Measurements from ENCODE around the gene CCIN. TPM values are rescaled to one million over a fixed set of nuclear protein-coding genes. Genes with fewer than 3 reads are reported as not detected.

The CCIN gene
- total RNA-seq, 1 experiment from 2014 or later, result 0.20 TPM

GRCh38 chr9:36174271-36174670, 5.1 kb downstream of the CCIN start:
- Histone ChIP-seq H3K27ac (ENCODE audit: low read depth, low read length) (no peak overlapping the region), H2AFZ (ENCODE audit: low read depth, low read length, poor library complexity, severe bottlenecking) (no peak overlapping the region), H3K27me3 (ENCODE audit: insufficient read depth, low read length) (no peaks in the 10 kb centered on the region), H3K9me3 (ENCODE audit: control insufficient read depth in 1 of 2, insufficient read depth in 1 of 2, low read depth in 1 of 2, low read length in 2 of 2) (no peaks in the 10 kb centered on the region), H3K36me3 (ENCODE audit: control insufficient read depth in 1 of 2, insufficient read depth in 2 of 2, low read length in 2 of 2) (no peaks in the 10 kb centered on the region), H3K4me3 (replicated peaks in 1 of 2; ENCODE audit: low read depth in 1 of 2, low read length in 2 of 2) (no peak overlapping the region), H3K4me1 (ENCODE audit: control insufficient read depth in 1 of 2, insufficient read depth in 2 of 2, low read length in 2 of 2) (no peaks in the 10 kb centered on the region), H4K20me1 (ENCODE audit: insufficient read depth) (no peaks in the 10 kb centered on the region), H3K4me2 (ENCODE audit: low read length) (no peak overlapping the region), H3K79me2 (ENCODE audit: insufficient read depth, low read length) (no peaks in the 10 kb centered on the region), H3K9ac (ENCODE audit: low read length) (no peak overlapping the region), H3K9me2 (ENCODE audit: insufficient read depth) (no peaks in the 10 kb centered on the region)
- intact Hi-C loops (cut with micrococcal nuclease), result no loop called here
- no TSS peak for BruUV-seq (replicated peaks)
- CTCF ChIA-PET, result no interaction called here
- DNase-seq (ENCODE audit: low read depth, low spot score) (no peak), ATAC-seq (no peak)
- RAD21 ChIA-PET (ENCODE audit: low non-redundant PET in 1 of 2, low total read pairs in 2 of 2, uncharacterized antibody in 2 of 2, unreplicated experiment in 2 of 2), result no interaction called here
- POLR2A ChIA-PET, result interaction anchor here (1.5 kb wide), 1 partner anchor 16 kb away, joined by 4 read pairs; the partner anchor contains the start of gene CLTA
- TF ChIP-seq TCF7L2 (IDR thresholded peaks at IDR 0.05; ENCODE audit: borderline replicate concordance, extremely low read depth, insufficient read depth, insufficient read length) (no peak), ELF1 (IDR thresholded peaks at IDR 0.05; ENCODE audit: borderline replicate concordance, low read depth) (no peak), YY1 (IDR thresholded peaks at IDR 0.05; ENCODE audit: extremely low read depth, insufficient replicate concordance, low read depth, low read length) (no peak), CEBPB (IDR thresholded peaks at IDR 0.05; ENCODE audit: low read depth) (no peak), ZFX (IDR thresholded peaks at IDR 0.05) (no peak), RAD21 (IDR thresholded peaks at IDR 0.05; ENCODE audit: low read depth) (no peak), CBX3 (IDR thresholded peaks at IDR 0.05; ENCODE audit: low read depth) (no peak), ZBTB33 (IDR thresholded peaks at IDR 0.05; ENCODE audit: extremely low read depth, insufficient replicate concordance, low read length) (no peak), EZH2 (IDR thresholded peaks at IDR 0.05) (no peak), FOSL1 (IDR thresholded peaks at IDR 0.05; ENCODE audit: low read depth) (no peak), SP1 (IDR thresholded peaks at IDR 0.05; ENCODE audit: low read depth) (no peak)
- TF ChIP-seq, protein P1, sequence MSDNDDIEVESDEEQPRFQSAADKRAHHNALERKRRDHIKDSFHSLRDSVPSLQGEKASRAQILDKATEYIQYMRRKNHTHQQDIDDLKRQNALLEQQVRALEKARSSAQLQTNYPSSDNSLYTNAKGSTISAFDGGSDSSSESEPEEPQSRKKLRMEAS (IDR thresholded peaks at IDR 0.05), result no peak

All from HCT116 (cell line).